Measurements from ENCODE around the gene ELOVL5. TPM values are rescaled to one million over a fixed set of nuclear protein-coding genes. Genes with fewer than 3 reads are reported as not detected.

The ELOVL5 gene
- total RNA-seq, 1 donor from 2014 or later, result 67.1 TPM

DNA sequence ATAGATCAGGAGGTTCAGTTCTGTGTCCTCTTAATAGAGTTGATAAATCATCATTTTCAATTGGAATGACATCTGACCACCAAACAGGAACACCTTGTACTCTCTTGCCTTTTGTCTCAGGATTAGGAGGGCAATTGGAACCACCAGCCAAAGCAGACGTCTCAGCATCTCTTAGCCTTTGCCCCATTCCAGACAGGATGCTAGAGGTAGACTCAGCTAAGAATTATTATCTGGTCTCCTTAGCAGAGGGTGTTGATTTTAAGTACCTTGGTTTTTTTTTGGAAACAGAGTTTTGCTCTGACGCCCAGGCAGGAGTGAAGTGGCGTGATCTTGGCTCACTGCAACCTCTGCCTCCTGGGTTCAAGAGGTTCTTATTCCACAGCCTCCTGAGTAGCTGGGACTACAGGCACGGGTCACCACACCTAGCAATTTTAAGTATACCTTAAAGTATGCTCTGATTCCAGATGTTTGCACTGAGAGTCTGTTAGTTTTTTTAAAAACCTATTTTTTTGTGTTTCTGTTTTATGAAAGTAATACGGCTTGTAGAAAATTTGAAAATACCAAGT lies 28.0 kb upstream of the ELOVL5 start:
- DNase-seq (ENCODE audit: low spot score, unreplicated experiment), result no peak

DNA sequence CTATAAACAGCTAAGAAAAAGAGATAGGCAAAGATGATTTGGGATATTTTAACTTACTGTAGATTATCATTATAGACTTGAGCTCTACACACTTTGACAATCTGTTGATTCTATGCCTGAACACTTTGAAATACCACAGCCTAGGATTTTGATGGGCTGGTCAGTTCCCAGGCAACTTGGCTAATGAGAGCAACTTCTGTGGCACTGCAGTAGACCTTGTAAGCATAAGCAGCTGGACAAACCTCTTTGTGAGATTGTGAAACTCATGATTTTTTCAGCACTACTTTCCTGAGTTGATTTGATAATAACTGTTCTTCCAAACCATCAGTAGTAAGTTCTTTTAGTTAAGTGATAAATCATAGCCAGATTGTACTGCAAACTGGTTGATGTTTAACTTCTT lies 27.1 kb upstream of the ELOVL5 start:
- peaks cover 7% of the 10 kb centered on the region for H3K27me3 Mint-ChIP-seq
- no peaks in the 10 kb centered on the region for H3K36me3 Mint-ChIP-seq (ENCODE audit: insufficient read depth)
- H3K4me3 Mint-ChIP-seq (ENCODE audit: low read depth), result no peak overlapping the region

More for the DNA sequence above, 28.0 kb upstream of the ELOVL5 start:
- TF ChIP-seq, protein P1, sequence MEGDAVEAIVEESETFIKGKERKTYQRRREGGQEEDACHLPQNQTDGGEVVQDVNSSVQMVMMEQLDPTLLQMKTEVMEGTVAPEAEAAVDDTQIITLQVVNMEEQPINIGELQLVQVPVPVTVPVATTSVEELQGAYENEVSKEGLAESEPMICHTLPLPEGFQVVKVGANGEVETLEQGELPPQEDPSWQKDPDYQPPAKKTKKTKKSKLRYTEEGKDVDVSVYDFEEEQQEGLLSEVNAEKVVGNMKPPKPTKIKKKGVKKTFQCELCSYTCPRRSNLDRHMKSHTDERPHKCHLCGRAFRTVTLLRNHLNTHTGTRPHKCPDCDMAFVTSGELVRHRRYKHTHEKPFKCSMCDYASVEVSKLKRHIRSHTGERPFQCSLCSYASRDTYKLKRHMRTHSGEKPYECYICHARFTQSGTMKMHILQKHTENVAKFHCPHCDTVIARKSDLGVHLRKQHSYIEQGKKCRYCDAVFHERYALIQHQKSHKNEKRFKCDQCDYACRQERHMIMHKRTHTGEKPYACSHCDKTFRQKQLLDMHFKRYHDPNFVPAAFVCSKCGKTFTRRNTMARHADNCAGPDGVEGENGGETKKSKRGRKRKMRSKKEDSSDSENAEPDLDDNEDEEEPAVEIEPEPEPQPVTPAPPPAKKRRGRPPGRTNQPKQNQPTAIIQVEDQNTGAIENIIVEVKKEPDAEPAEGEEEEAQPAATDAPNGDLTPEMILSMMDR (IDR thresholded peaks at IDR 0.05; ENCODE audit: unreplicated experiment), result no peak
- Mint-ChIP-seq H3K36me3 (ENCODE audit: insufficient read depth) (no peaks in the 10 kb centered on the region), H3K9me3 (ENCODE audit: low read depth) (no peaks in the 10 kb centered on the region), H3K27me3 (peaks cover 7% of the 10 kb centered on the region), H3K27ac (no peak overlapping the region), H3K4me3 (ENCODE audit: low read depth) (no peak overlapping the region), H3K4me1 (ENCODE audit: low read depth) (peaks cover 4% of the 10 kb centered on the region)

DNA sequence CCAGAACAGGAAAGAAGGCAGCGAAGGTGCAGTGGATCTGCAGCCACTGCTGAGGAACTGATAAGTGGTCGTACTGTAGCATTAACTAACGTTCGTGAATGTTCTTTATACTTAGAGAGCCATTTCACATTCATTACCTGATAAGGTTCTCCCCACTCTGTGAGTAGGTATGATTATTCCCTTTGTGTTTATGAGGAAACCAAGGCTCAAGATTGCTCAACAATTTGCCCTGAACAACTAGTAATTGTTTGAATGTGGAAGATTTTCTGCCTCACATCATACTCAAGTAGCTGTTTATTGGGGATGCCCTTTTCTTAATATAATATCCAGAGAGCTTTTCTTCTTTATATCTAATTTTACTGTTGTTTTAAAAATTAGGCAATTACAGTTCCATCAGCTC lies 24.9 kb upstream of the ELOVL5 start:
- Mint-ChIP-seq H3K4me3 (ENCODE audit: low read depth) (no peak overlapping the region), H3K4me1 (ENCODE audit: low read depth) (peaks cover 12% of the 10 kb centered on the region), H3K36me3 (ENCODE audit: insufficient read depth) (no peaks in the 10 kb centered on the region), H3K27ac (no peak overlapping the region), H3K9me3 (ENCODE audit: low read depth) (no peaks in the 10 kb centered on the region), H3K27me3 (peaks cover 22% of the 10 kb centered on the region)
- TF ChIP-seq, protein P1 (IDR thresholded peaks at IDR 0.05; ENCODE audit: unreplicated experiment), result no peak
- no peak for DNase-seq (ENCODE audit: low spot score, unreplicated experiment)

More for the DNA sequence above, 27.1 kb upstream of the ELOVL5 start:
- TF ChIP-seq, protein P1 (IDR thresholded peaks at IDR 0.05; ENCODE audit: unreplicated experiment), result no peak
- no peak overlapping the region for H3K27ac Mint-ChIP-seq
- no peak for DNase-seq (ENCODE audit: low spot score, unreplicated experiment)
- peaks cover 4% of the 10 kb centered on the region for H3K4me1 Mint-ChIP-seq (ENCODE audit: low read depth)
- no peaks in the 10 kb centered on the region for H3K9me3 Mint-ChIP-seq (ENCODE audit: low read depth)

DNA sequence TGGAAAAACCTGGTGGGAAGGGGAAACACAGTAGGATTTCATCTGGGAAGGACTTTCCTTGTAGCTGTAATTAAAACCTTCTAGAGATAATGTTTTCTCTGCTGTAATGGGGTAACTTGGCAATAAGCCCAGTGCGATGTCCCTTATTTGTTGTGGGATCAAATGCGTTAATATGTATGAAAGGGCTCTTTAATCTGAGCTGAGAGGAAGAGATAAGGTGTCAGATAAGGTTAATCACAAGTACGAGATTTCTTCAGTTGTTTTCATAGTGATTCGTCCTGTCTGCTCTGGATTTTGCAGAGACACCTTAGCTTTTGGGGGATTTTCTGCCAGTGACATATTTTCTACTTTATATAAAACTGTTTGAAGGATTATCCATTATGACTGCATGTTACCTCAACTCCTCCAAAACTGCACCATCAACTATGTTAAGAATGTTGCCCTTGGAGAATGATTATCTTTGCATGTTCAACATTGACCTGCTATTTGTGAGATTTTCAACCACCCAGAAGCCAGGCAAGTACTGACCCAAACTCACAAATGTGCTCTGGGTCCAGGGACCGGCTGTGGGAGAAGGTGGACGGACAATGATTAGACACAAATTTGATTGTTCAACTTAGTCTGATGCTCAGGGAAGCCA lies 21.2 kb upstream of the ELOVL5 start:
- TF ChIP-seq, protein P1 (IDR thresholded peaks at IDR 0.05; ENCODE audit: unreplicated experiment), result no peak
- Mint-ChIP-seq H3K27ac (no peak overlapping the region), H3K36me3 (ENCODE audit: insufficient read depth) (no peaks in the 10 kb centered on the region), H3K4me1 (ENCODE audit: low read depth) (peaks cover 8% of the 10 kb centered on the region), H3K9me3 (ENCODE audit: low read depth) (peaks cover 10% of the 10 kb centered on the region), H3K4me3 (ENCODE audit: low read depth) (no peak overlapping the region), H3K27me3 (peaks cover 26% of the 10 kb centered on the region)
- DNase-seq (ENCODE audit: low spot score, unreplicated experiment), result no peak

DNA sequence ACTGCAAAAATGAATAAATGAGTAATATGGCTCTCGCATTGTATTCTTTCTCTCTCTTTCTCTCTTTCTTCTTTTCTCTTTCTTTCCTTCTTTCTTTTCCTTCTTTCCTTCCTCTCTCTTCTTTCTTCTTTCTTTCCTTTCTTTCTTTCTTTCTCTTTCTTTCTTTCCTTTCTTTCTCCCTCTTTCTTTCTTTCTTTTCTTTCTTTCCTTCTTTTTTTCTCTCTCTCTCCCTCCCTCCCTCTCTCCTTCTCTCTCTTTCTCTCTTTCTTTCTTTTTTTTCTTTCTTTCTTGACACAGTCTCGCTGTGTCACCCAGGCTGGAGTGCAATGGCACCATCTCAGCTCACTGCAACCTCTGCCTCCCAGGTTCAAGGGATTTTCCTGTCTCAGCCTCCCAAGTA lies 20.3 kb upstream of the ELOVL5 start:
- Mint-ChIP-seq H3K9me3 (ENCODE audit: low read depth) (peaks cover 10% of the 10 kb centered on the region), H3K27me3 (peaks cover 22% of the 10 kb centered on the region), H3K4me1 (ENCODE audit: low read depth) (peaks cover 8% of the 10 kb centered on the region), H3K27ac (no peak overlapping the region), H3K36me3 (ENCODE audit: insufficient read depth) (no peaks in the 10 kb centered on the region), H3K4me3 (ENCODE audit: low read depth) (no peak overlapping the region)
- DNase-seq (ENCODE audit: low spot score, unreplicated experiment), result no peak
- TF ChIP-seq, protein P1 (IDR thresholded peaks at IDR 0.05; ENCODE audit: unreplicated experiment), result no peak
